Immature natural killer cell (primary cell): ENCODE measurements around the gene UCK2. TPM values are rescaled to one million over a fixed set of nuclear protein-coding genes. Genes with fewer than 3 reads are reported as not detected.
A peak's percentile ranks its signal among the peaks of the same experiment; 100 is the strongest.

ENCODE experiments used
- DNase-seq, 3 donors: peaks; one replicate each; pipeline ENCODE4 v3.0.0; 2022; ENCODE audit warnings: mixed read lengths in 1 of 3
- H3K27ac Mint-ChIP-seq, 6 donors: one replicate each; pipeline ENCODE4 v1.8.0; 2020; ENCODE audit warnings: mixed read lengths in 6 of 6, mild to moderate bottlenecking in 5 of 6, inconsistent platforms in 4 of 6, moderate library complexity in 3 of 6
- H3K27me3 Mint-ChIP-seq, 3 donors: one replicate each; pipeline ENCODE4 v1.8.0; 2020 to 2021; ENCODE audit warnings: low read depth in 3 of 3, mild to moderate bottlenecking in 3 of 3, mixed read lengths in 3 of 3, moderate library complexity in 3 of 3, inconsistent platforms in 1 of 3
- H3K36me3 Mint-ChIP-seq, 3 donors: one replicate each; pipeline ENCODE4 v1.8.0; 2020; ENCODE audit warnings: mixed read lengths in 3 of 3, inconsistent platforms in 2 of 3, mild to moderate bottlenecking in 2 of 3
- H3K4me1 Mint-ChIP-seq, 2 donors: one replicate each; pipeline ENCODE4 v1.8.0; 2020; ENCODE audit warnings: inconsistent platforms in 2 of 2, mild to moderate bottlenecking in 2 of 2, mixed read lengths in 2 of 2, moderate library complexity in 1 of 2
- H3K4me3 Mint-ChIP-seq, 5 donors: one replicate each; pipeline ENCODE4 v1.8.0; 2020; ENCODE audit warnings: mild to moderate bottlenecking in 5 of 5, mixed read lengths in 5 of 5, inconsistent platforms in 3 of 5, moderate library complexity in 3 of 5
- H3K9me3 Mint-ChIP-seq, 6 donors: one replicate each; pipeline ENCODE4 v1.8.0; 2020; ENCODE audit warnings: mild to moderate bottlenecking in 6 of 6, mixed read lengths in 6 of 6, inconsistent platforms in 4 of 6, moderate library complexity in 3 of 6
- polyA plus RNA-seq, 3 donors: library from polyadenylated mRNA; unstranded; fragments of 300-500 nt; fragmentation: Illumina TruSeq; gene quantifications; one replicate each; pipeline ENCODE4 v1.2.3, GENCODE V29; 2021

UCK2 gene
- polyA plus RNA-seq, 3 donors from 2014 or later = 18.4 to 28.7 (median 24.8) TPM

DNA sequence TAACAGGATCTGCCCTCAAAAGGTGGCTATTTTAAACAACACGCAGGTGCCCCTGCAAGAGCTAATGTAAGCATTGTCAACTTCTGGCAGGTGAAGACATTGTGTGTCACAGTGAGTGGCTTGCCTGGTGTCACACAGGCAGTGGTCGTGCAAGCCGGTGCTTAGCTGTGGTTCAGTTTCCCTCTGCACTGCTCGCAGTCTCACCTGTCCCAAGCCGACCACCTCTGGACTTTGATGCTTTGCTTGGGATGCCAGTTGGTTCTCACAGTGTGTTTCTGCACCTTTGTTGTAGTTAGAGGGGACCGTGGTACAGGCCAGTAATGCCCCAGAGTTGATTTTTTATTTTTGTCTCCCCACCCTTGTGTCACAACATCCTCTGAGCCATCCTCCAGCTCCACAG lies 85.2 kb downstream of the UCK2 start:
- H3K9me3 Mint-ChIP-seq = peaks cover 0 to 2% (median 0%) of the 10 kb centered on the region in 6 donors
- no peak overlapping the region for H3K27ac Mint-ChIP-seq
- H3K4me1 Mint-ChIP-seq = peaks cover 3 to 5% of the 10 kb centered on the region in 2 donors
- DNase-seq = no peak
- H3K36me3 Mint-ChIP-seq = peaks cover 0 to 23% (median 10%) of the 10 kb centered on the region in 3 donors
- peaks cover 0 to 3% (median 0%) of the 10 kb centered on the region in 3 donors for H3K27me3 Mint-ChIP-seq
- H3K4me3 Mint-ChIP-seq = no peak overlapping the region

DNA sequence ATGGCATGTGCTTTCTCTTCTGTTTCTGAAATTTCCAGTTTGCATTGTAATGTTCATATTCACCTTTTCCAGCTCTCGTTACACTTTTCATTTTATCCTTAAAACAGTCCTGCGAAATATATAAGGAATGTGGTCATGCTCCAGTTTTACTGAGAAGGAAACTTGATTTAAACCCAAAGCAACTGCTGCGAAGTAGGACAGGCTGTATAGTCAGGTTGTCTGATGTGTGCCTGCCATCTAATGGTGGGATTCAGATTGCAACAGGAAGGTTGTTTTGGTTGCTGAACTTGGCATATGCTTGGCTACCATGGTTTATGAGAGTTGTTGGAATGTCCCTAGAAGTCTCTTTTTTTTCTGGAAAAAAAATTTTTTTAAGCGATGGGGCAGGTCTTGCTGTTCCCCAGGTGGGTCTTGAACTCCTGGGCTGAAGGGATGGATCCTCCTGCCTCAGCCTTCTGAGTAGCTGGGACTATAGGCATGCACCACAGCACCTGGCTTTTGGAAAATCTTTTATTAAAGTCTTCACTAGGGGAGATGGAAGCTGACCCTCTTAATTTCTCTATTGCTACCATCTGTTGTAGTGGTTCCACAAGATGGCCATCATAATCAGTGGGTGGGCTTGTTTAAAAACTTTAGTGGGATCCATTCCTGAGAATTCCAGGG lies 86.9 kb downstream of the UCK2 start:
- Mint-ChIP-seq H3K36me3 (peaks cover 0 to 9% (median 0%) of the 10 kb centered on the region in 3 donors), H3K27me3 (peaks cover 0 to 3% (median 0%) of the 10 kb centered on the region in 3 donors), H3K4me3 (no peak overlapping the region), H3K9me3 (peaks cover 0 to 2% (median 0%) of the 10 kb centered on the region in 6 donors), H3K4me1 (peaks cover 3 to 5% of the 10 kb centered on the region in 2 donors), H3K27ac (no peak overlapping the region)
- DNase-seq = peak; percentile 58 to 70 (median 63)

DNA sequence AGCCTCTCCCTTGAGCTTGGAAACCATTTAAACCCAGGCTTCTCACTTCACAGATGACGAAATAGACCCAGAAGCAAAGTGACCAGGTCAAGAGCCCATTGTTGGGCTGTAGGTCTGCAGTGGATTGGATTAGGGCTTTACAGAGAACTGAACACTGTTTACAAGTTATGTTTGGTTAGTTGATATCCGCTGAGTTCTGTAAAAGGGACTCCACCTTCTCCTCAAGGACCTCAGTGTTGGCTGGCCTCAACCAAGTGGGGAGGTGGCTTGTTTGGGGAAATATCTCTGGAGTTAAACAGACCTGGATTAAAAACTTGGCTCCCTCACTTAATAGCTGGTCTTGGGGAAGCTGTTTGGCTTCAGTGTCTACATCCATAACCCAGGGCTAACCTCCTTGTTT lies 88.1 kb downstream of the UCK2 start:
- H3K27ac Mint-ChIP-seq = no peak overlapping the region
- no peak overlapping the region for H3K4me3 Mint-ChIP-seq
- no peak for DNase-seq
- H3K9me3 Mint-ChIP-seq = peaks cover 0 to 2% (median 0%) of the 10 kb centered on the region in 6 donors
- H3K27me3 Mint-ChIP-seq = peaks cover 0 to 3% (median 0%) of the 10 kb centered on the region in 3 donors
- H3K4me1 Mint-ChIP-seq = peaks cover 3 to 5% of the 10 kb centered on the region in 2 donors
- peaks cover 0 to 6% (median 0%) of the 10 kb centered on the region in 3 donors for H3K36me3 Mint-ChIP-seq

DNA sequence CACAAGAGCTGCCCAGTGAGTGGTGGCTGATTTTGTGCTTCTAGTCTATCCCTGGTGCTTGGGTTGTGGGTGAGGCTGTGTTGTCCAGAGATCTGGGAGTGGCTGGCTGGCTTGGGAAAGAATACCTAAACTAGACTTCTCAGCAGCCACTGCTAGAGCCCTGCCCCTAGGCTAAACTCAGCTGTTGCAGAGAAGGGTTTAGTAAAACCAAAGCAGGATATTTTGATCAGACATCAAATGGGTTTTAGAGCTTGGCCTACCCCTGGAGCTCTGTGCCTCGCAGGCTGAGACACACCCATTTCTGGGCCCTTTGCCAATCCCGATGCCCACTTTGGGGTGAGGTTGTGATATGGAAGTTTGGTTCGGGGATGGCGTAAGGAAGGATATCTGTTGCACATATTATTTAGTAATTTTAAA lies 88.5 kb downstream of the UCK2 start:
- H3K4me3 Mint-ChIP-seq = no peak overlapping the region
- peaks cover 0 to 3% (median 0%) of the 10 kb centered on the region in 3 donors for H3K27me3 Mint-ChIP-seq
- no peak for DNase-seq
- peaks cover 3 to 5% of the 10 kb centered on the region in 2 donors for H3K4me1 Mint-ChIP-seq
- peaks cover 0 to under 1% (median 0%) of the 10 kb centered on the region in 3 donors for H3K36me3 Mint-ChIP-seq
- peaks cover 0 to 2% (median 0%) of the 10 kb centered on the region in 6 donors for H3K9me3 Mint-ChIP-seq
- H3K27ac Mint-ChIP-seq = no peak overlapping the region

- H3K27ac Mint-ChIP-seq = no peak overlapping the region
- peaks cover 0 to 2% (median 0%) of the 10 kb centered on the region in 6 donors for H3K9me3 Mint-ChIP-seq
- no peak overlapping the region for H3K4me3 Mint-ChIP-seq
- H3K36me3 Mint-ChIP-seq = no peaks in the 10 kb centered on the region
- H3K4me1 Mint-ChIP-seq = peaks cover 3 to 5% of the 10 kb centered on the region in 2 donors
- no peak for DNase-seq
- peaks cover 0 to 5% (median 0%) of the 10 kb centered on the region in 3 donors for H3K27me3 Mint-ChIP-seq
These were observed 89.8 kb downstream of the UCK2 start for GRCh38 chr1:165917166-165917565.

DNA sequence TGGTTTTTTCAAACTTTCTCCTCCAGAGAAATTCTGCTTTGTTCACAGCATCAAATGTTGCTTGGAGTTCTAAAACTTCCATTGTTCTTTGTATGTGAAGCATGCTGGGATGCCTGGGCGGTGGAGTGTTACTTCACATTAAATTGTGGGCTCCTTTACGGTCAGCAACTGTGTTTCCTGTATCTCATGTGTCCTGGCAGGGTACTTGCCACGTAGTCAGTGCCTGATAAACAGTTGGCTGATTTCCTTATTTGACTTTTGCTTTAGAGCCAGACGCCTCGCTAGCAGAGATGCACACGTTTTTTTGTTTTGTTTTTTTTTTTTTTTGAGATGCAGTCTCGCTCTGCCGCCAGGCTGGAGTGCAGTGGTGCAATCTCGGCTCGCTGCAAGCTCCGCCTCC lies 96.7 kb downstream of the UCK2 start:
- Mint-ChIP-seq H3K4me3 (no peak overlapping the region), H3K9me3 (no peaks in the 10 kb centered on the region), H3K27ac (no peak overlapping the region), H3K27me3 (peaks cover 2 to 6% (median 5%) of the 10 kb centered on the region in 3 donors), H3K36me3 (no peaks in the 10 kb centered on the region), H3K4me1 (peaks cover 0 to 1% of the 10 kb centered on the region in 2 donors)
- no peak for DNase-seq

DNA sequence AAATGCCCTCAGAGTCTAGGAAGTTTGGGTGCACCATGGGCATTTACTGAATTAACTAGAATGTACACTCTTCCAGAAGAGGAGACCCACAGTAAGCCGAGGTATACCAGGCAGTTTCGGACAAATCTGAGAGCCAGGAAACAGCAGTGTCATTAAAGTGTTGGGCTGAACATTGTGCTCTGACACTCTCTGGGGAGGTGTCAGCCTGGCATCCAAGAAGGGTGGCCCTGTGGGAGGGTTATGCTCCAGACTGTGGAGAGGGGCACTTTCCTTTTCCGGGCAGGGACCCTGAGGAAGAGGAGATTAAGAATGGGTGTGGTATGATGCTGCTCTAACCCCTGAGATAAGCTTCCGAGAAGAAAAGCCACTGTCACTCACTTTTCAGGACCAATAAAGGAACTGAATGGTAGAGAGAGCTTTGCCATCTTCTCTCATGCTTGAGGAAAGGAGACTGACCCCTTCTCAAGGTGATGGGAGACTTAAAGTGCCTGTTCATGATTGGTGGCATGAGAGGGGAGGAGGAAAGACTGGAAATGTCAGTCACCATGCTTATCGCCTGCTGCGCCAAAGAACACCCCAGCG lies 98.2 kb downstream of the UCK2 start:
- H3K9me3 Mint-ChIP-seq = no peaks in the 10 kb centered on the region
- H3K4me3 Mint-ChIP-seq = no peak overlapping the region
- no peaks in the 10 kb centered on the region for H3K36me3 Mint-ChIP-seq
- DNase-seq = no peak
- peaks cover 2 to 8% (median 5%) of the 10 kb centered on the region in 3 donors for H3K27me3 Mint-ChIP-seq
- no peak overlapping the region for H3K27ac Mint-ChIP-seq
- peaks cover 0 to 1% of the 10 kb centered on the region in 2 donors for H3K4me1 Mint-ChIP-seq

DNA sequence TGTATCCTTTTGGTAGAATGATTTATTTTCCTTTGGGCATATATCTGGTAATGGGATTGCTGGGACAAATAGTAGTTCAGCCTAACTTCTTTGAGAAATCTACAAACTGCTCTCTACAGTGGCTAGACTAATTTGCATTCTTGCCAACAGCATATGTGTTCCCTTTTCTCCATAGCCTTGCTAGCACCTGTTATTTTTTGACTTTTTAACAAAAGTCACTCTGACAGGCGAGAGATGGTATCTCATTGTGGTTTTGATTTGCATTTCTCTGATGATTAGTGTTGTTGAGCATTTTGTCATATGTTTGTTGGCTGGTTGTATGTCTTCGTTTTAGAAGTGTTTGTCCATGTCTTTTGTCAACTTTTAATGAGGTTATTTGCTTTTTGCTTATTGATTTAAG lies 99.8 kb downstream of the UCK2 start:
- no peaks in the 10 kb centered on the region for H3K36me3 Mint-ChIP-seq
- peaks cover 0 to 1% of the 10 kb centered on the region in 2 donors for H3K4me1 Mint-ChIP-seq
- no peaks in the 10 kb centered on the region for H3K9me3 Mint-ChIP-seq
- H3K4me3 Mint-ChIP-seq = no peak overlapping the region
- DNase-seq = no peak
- H3K27ac Mint-ChIP-seq = no peak overlapping the region
- H3K27me3 Mint-ChIP-seq = peaks cover 2 to 9% (median 8%) of the 10 kb centered on the region in 3 donors

GRCh38 chr1:165928075-165928731 lies 100.8 kb downstream of the UCK2 start:
- H3K4me3 Mint-ChIP-seq = no peak overlapping the region
- peaks cover 2 to 9% (median 9%) of the 10 kb centered on the region in 3 donors for H3K27me3 Mint-ChIP-seq
- no peaks in the 10 kb centered on the region for H3K9me3 Mint-ChIP-seq
- DNase-seq = peak; percentile 9 to 31 (median 17)
- H3K27ac Mint-ChIP-seq = no peak overlapping the region
- peaks cover 0 to 1% of the 10 kb centered on the region in 2 donors for H3K4me1 Mint-ChIP-seq
- no peaks in the 10 kb centered on the region for H3K36me3 Mint-ChIP-seq

GRCh38 chr1:165930961-165931360 lies 103.5 kb downstream of the UCK2 start:
- Mint-ChIP-seq H3K27me3 (peaks cover 4 to 11% (median 6%) of the 10 kb centered on the region in 3 donors), H3K4me3 (no peak overlapping the region), H3K36me3 (no peaks in the 10 kb centered on the region), H3K9me3 (no peaks in the 10 kb centered on the region), H3K4me1 (peaks cover 0 to 1% of the 10 kb centered on the region in 2 donors), H3K27ac (no peak overlapping the region)
- no peak for DNase-seq

- Mint-ChIP-seq H3K4me1 (no peaks in the 10 kb centered on the region), H3K27ac (no peak overlapping the region), H3K36me3 (no peaks in the 10 kb centered on the region)
These were observed 106.2 kb downstream of the UCK2 start for GRCh38 chr1:165933446-165934170.

DNA sequence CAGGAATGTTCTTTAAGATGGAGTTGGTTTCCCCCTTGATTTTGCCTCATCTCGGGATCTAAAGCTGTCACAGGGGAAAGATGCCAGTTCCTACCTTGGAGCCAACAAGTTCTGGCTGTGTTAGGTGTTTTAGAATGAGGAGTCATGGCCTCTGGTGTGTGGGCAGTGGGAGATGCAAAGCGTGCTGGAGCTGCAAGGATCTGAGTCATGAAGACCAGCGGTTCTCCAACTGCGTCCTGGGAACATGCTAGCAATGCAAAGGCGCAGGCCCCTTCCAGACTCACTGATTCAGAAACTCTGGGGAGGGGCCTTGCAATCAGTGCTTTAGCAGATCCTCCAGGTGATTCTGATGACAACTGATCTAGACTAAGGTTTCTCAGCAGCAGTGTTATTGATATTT lies 109.1 kb downstream of the UCK2 start:
- Mint-ChIP-seq H3K4me3 (no peak overlapping the region), H3K9me3 (no peaks in the 10 kb centered on the region), H3K27ac (no peak overlapping the region), H3K4me1 (no peaks in the 10 kb centered on the region), H3K36me3 (no peaks in the 10 kb centered on the region), H3K27me3 (peaks cover 0 to 2% (median 2%) of the 10 kb centered on the region in 3 donors)
- no peak for DNase-seq

More at GRCh38 chr1:165933446-165934170, 106.2 kb downstream of the UCK2 start:
- Mint-ChIP-seq H3K4me3 (no peak overlapping the region), H3K9me3 (no peaks in the 10 kb centered on the region), H3K27me3 (peaks cover 4 to 10% (median 6%) of the 10 kb centered on the region in 3 donors)
- no peak for DNase-seq

DNA sequence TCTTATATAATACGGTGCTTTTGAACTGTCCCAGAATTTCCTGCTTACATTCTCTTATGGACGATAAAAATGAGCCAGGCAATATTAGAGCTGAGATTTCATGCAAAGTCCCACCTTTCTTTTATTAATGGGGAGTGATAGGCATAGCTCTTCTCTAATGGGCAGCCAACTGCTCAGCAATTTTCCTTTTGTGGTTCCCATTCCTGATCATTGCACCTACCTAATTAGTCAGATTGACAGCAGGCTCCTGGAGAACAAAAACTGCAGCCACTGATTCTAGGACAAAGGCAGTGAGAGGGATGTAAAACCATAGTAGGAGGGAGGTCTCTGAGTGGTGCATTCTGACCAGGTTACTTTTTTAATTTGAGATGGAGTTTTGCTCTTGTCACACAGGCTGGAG lies 110.4 kb downstream of the UCK2 start:
- H3K36me3 Mint-ChIP-seq = no peaks in the 10 kb centered on the region
- no peak for DNase-seq
- H3K27ac Mint-ChIP-seq = no peak overlapping the region
- no peaks in the 10 kb centered on the region for H3K4me1 Mint-ChIP-seq
- no peaks in the 10 kb centered on the region for H3K9me3 Mint-ChIP-seq
- peaks cover 0 to 2% (median 2%) of the 10 kb centered on the region in 3 donors for H3K27me3 Mint-ChIP-seq
- no peak overlapping the region for H3K4me3 Mint-ChIP-seq
